ENCODE data around the gene TRABD. TPM values are rescaled to one million over a fixed set of nuclear protein-coding genes. Genes with fewer than 3 reads are reported as not detected.

Gene TRABD
- total RNA-seq, 1 experiment from 2014 or later: 19.2 TPM

- DNase-seq (ENCODE audit: low spot score): no peak
Measured at GRCh38 chr22:50173983-50174355, 11.7 kb upstream of the TRABD start.

- DNase-seq (ENCODE audit: low spot score): no peak
Measured at GRCh38 chr22:50174382-50175190, 11.1 kb upstream of the TRABD start.

GRCh38 chr22:50175191-50175461, 10.6 kb upstream of the TRABD start:
- no peak for DNase-seq (ENCODE audit: low spot score)

GRCh38 chr22:50175921-50176849, 9.5 kb upstream of the TRABD start:
- DNase-seq (ENCODE audit: low spot score): no peak

- DNase-seq (ENCODE audit: low spot score): no peak
Measured at GRCh38 chr22:50176850-50177536, 8.7 kb upstream of the TRABD start.

- no peak for DNase-seq (ENCODE audit: low spot score)
Measured at GRCh38 chr22:50177537-50178470, 7.9 kb upstream of the TRABD start.

GRCh38 chr22:50178471-50178864, 7.2 kb upstream of the TRABD start:
- no peak for DNase-seq (ENCODE audit: low spot score)

GRCh38 chr22:50178871-50179869, 6.5 kb upstream of the TRABD start:
- DNase-seq (ENCODE audit: low spot score): no peak

GRCh38 chr22:50179937-50180726, 5.6 kb upstream of the TRABD start:
- no peak for DNase-seq (ENCODE audit: low spot score)

- DNase-seq (ENCODE audit: low spot score): no peak
Measured at GRCh38 chr22:50180727-50181521, 4.8 kb upstream of the TRABD start.

GRCh38 chr22:50182176-50183081, 3.3 kb upstream of the TRABD start:
- DNase-seq (ENCODE audit: low spot score): no peak

GRCh38 chr22:50183141-50183971, 2.4 kb upstream of the TRABD start:
- no peak for DNase-seq (ENCODE audit: low spot score)

- DNase-seq (ENCODE audit: low spot score): peak; percentile 49
Measured at GRCh38 chr22:50184004-50184901, 1.5 kb upstream of the TRABD start.

- no peak for DNase-seq (ENCODE audit: low spot score)
Measured at GRCh38 chr22:50184902-50185374, 775 bp upstream of the TRABD start.

- DNase-seq (ENCODE audit: low spot score): no peak
Measured at GRCh38 chr22:50186181-50186714, 535 bp downstream of the TRABD start.

Data from A172 (cell line).